IMR-90 (cell line): ENCODE results near the gene TNFSF12. TPM values are rescaled to one million over a fixed set of nuclear protein-coding genes. Genes with fewer than 3 reads are reported as not detected.
A peak's percentile ranks its signal among the peaks of the same experiment; 100 is the strongest.

Experiments
- ATAC-seq: fragments of 200-7000 bp; cut with Tn5 transposase; 2 replicates; pipeline ENCODE4 v1.9.1; 2020; ENCODE audit warnings: low read depth, mild to moderate bottlenecking, moderate library complexity
- BruUV-seq: library from RNA; stranded (reverse); fragments of 400-500 nt; replicated peaks from 2 replicates; lab custom pipeline; 2021; lab: Mats Ljungman, UMichigan
- CTCF ChIA-PET: fragments of 300-600 bp; formaldehyde crosslinking; extraction: SDS; loops from one replicate; lab custom pipeline; 2021; ENCODE audit warnings: antibody characterized with exemption; lab: Yijun Ruan, JAX
- POLR2A ChIA-PET: fragments of 300-600 bp; sonication (Branson Sonifier 250); formaldehyde crosslinking; loops from one replicate; lab custom pipeline; 2022; ENCODE audit warnings: antibody characterized with exemption; ENCODE audit not compliant: unreplicated experiment; lab: Charles Lee
- DNase-seq: peaks from one replicate; pipeline ENCODE4 v3.0.0; 2013
- H2AFZ ChIP-seq: replicated peaks from 2 replicates; pipeline ENCODE3; 2013; ENCODE audit warnings: low read length, mild to moderate bottlenecking; ENCODE audit not compliant: poor library complexity
- H2AK5ac ChIP-seq: 2 replicates; pipeline ENCODE4 v1.6.1; 2013; ENCODE audit warnings: low read depth, low read length, inconsistent platforms
- H2AK9ac ChIP-seq: replicated peaks from 2 replicates; pipeline ENCODE3; 2013; ENCODE audit warnings: mild to moderate bottlenecking, low read depth, low read length, moderate library complexity; ENCODE audit not compliant: poor library complexity
- H2BK120ac ChIP-seq: 2 replicates; pipeline ENCODE4 v1.6.1; 2013; ENCODE audit warnings: low read depth, low read length, inconsistent platforms
- H2BK15ac ChIP-seq: 3 replicates; pipeline ENCODE4 v1.6.1; 2013; ENCODE audit warnings: low read depth, low read length, inconsistent platforms
- H2BK20ac ChIP-seq: 2 replicates; pipeline ENCODE4 v1.6.1; 2013; ENCODE audit warnings: low read depth, mild to moderate bottlenecking, inconsistent platforms, low read length, moderate library complexity
- H2BK5ac ChIP-seq: 2 replicates; pipeline ENCODE4 v1.6.1; 2013; ENCODE audit warnings: mild to moderate bottlenecking, low read depth, low read length, inconsistent platforms; ENCODE audit not compliant: poor library complexity, severe bottlenecking
- H3K14ac ChIP-seq: replicated peaks from 2 replicates; pipeline ENCODE4 v1.6.1; 2013; ENCODE audit warnings: low read depth, low read length, inconsistent platforms
- H3K18ac ChIP-seq: 2 replicates; pipeline ENCODE4 v1.6.1; 2013; ENCODE audit warnings: low read depth, low read length, control low read depth
- H3K23ac ChIP-seq: 2 replicates; pipeline ENCODE4 v1.6.1; 2013; ENCODE audit warnings: low read depth, low read length, inconsistent platforms
- H3K27ac ChIP-seq: 2 replicates; pipeline ENCODE4 v1.5.1; 2013; ENCODE audit warnings: mild to moderate bottlenecking, control low read depth, low read length; ENCODE audit not compliant: insufficient read depth
- H3K27me3 ChIP-seq: 2 replicates; pipeline ENCODE4 v1.6.1; 2013; ENCODE audit warnings: low read length; ENCODE audit not compliant: control insufficient read depth, insufficient read depth
- H3K36me3 ChIP-seq: 2 replicates; pipeline ENCODE4 v1.6.1; 2013; ENCODE audit warnings: low read length, mixed read lengths; ENCODE audit not compliant: control insufficient read depth, insufficient read depth
- H3K4ac ChIP-seq: 2 replicates; pipeline ENCODE4 v1.6.1; 2013; ENCODE audit warnings: low read depth, low read length, inconsistent platforms
- H3K4me1 ChIP-seq: 2 replicates; pipeline ENCODE4 v1.6.1; 2013; ENCODE audit warnings: low read length, mixed read lengths; ENCODE audit not compliant: control insufficient read depth, insufficient read depth
- H3K4me2 ChIP-seq: 2 replicates; pipeline ENCODE4 v1.6.1; 2013; ENCODE audit warnings: low read depth, mild to moderate bottlenecking, control low read depth, low read length, moderate library complexity
- H3K4me3 ChIP-seq: 2 replicates; pipeline ENCODE4 v1.5.1; 2013; ENCODE audit warnings: low read depth, mild to moderate bottlenecking, control low read depth, low read length, moderate library complexity; ENCODE audit not compliant: insufficient read depth
- H3K56ac ChIP-seq: 2 replicates; pipeline ENCODE4 v1.6.1; 2013; ENCODE audit warnings: low read length, inconsistent platforms; ENCODE audit not compliant: insufficient read depth; ENCODE audit errors: extremely low read depth
- H3K79me1 ChIP-seq, 2 experiments: 2 replicates each; pipeline ENCODE4 v1.6.1; 2013; ENCODE audit warnings: low read length in 2 of 2, inconsistent platforms in 1 of 2, low read depth in 1 of 2
- H3K9ac ChIP-seq: 2 replicates; pipeline ENCODE4 v1.6.1; 2013; ENCODE audit warnings: low read depth, low read length, control low read depth
- H3K9me1 ChIP-seq: 2 replicates; pipeline ENCODE4 v1.6.1; 2013; ENCODE audit warnings: low read length, inconsistent platforms; ENCODE audit not compliant: insufficient read depth
- H3K9me3 ChIP-seq: 2 replicates; pipeline ENCODE4 v1.6.1; 2013; ENCODE audit warnings: low read length; ENCODE audit not compliant: control insufficient read depth, insufficient read depth
- H4K20me1 ChIP-seq: 2 replicates; pipeline ENCODE4 v1.6.1; 2013; ENCODE audit warnings: low read length, inconsistent platforms; ENCODE audit not compliant: insufficient read depth
- H4K5ac ChIP-seq: 2 replicates; pipeline ENCODE4 v1.6.1; 2013; ENCODE audit warnings: mild to moderate bottlenecking, low read depth, low read length, control low read depth
- H4K8ac ChIP-seq, 2 experiments: 2 replicates each; pipeline ENCODE4 v1.6.1; 2013; ENCODE audit warnings: low read depth in 2 of 2, low read length in 2 of 2, control low read depth in 1 of 2, inconsistent platforms in 1 of 2
- H4K91ac ChIP-seq: 2 replicates; pipeline ENCODE4 v1.6.1; 2013; ENCODE audit warnings: low read depth, low read length, inconsistent platforms; ENCODE audit not compliant: insufficient read depth
- BHLHE40 ChIP-seq: fragments of 150-350 bp; IDR thresholded peaks from 2 replicates; pipeline ENCODE4 v1.6.1; 2016; ENCODE audit warnings: mild to moderate bottlenecking, low read depth, low read length
- NFE2L2 ChIP-seq: fragments of 150-350 bp; IDR thresholded peaks from 2 replicates; pipeline ENCODE4 v1.6.1; 2016; ENCODE audit warnings: low read depth, mild to moderate bottlenecking, low read length
- WGBS, 2 experiments: methylation state at CpG; one replicate each; pipeline versions ENCODE4 v1.1.5 to v1.1.7; 2013; ENCODE audit warnings: missing lambda C conversion rate in 2 of 2; ENCODE audit not compliant: insufficient read length in 1 of 2; ENCODE audit errors: extremely low coverage in 2 of 2; 5-methylcytosine and 5-hydroxymethylcytosine counted together
- dilution Hi-C: fragments of 300-500 bp; cut with HindIII; formaldehyde crosslinking; loops from one replicate; pipeline ENCODE4 v1.14.3; 2018; ENCODE audit warnings: low sequenced_read_pairs; ENCODE audit not compliant: unreplicated experiment
- in situ Hi-C: fragments of 300-500 bp; cut with MboI; formaldehyde crosslinking; loops from 3 replicates; pipeline ENCODE4 v1.14.3; 2019; ENCODE audit warnings: low sequenced_read_pairs, inconsistent platforms, mixed read lengths
- intact Hi-C: fragments of 100-400 bp; cut with micrococcal nuclease; formaldehyde crosslinking; loops from 2 replicates; pipeline ENCODE4 v1.10.0; 2022
- polyA plus RNA-seq, 3 experiments: library from polyadenylated mRNA; depleted of rRNA; stranded (reverse); fragments of >200 nt; gene quantifications; 2 replicates each; pipeline ENCODE4 v1.2.3, GENCODE V29; 2012; ENCODE audit warnings: low replicate concordance in 1 of 3
- total RNA-seq: library from RNA; depleted of rRNA; stranded (reverse); fragments of >200 nt; gene quantifications from 2 replicates; pipeline ENCODE4 v1.2.3, GENCODE V29; 2012

TNFSF12 gene
- total and polyA plus RNA-seq, 2 of the 4 experiments (the other 2 are of a cell fraction), result 2.7 to 22.0 TPM

- H3K9me3 ChIP-seq, result peaks cover 16% of the 10 kb centered on the region
- H3K4me1 ChIP-seq, result no peaks in the 10 kb centered on the region
- no peaks in the 10 kb centered on the region for H3K9me1 ChIP-seq
- no peak overlapping the region for H3K14ac ChIP-seq
- H3K36me3 ChIP-seq, result no peaks in the 10 kb centered on the region
- peaks cover 12% of the 10 kb centered on the region for H3K27me3 ChIP-seq
- dilution Hi-C loops, result no loop called here
- no peak overlapping the region for H3K23ac ChIP-seq
- H3K4ac ChIP-seq, result no peak overlapping the region
- H4K91ac ChIP-seq, result no peak overlapping the region
- no peak overlapping the region for H4K5ac ChIP-seq
- H2AK5ac ChIP-seq, result no peak overlapping the region
- no peak overlapping the region for H3K56ac ChIP-seq
- peak; percentile 66 for ATAC-seq
- no peak overlapping the region for H3K9ac ChIP-seq
- no TSS peak for BruUV-seq
- ChIA-PET CTCF (no interaction called here), POLR2A (no interaction called here)
- 81% methylated on average over 6 of the region's 11 CpGs; no CpG with 5 or more reads in 1 of the 2 experiments for WGBS, 2 experiments
- TF ChIP-seq BHLHE40, result peak; percentile 76
- no peak for TF ChIP-seq NFE2L2
- H2BK20ac ChIP-seq, result no peak overlapping the region
- no peak overlapping the region for H4K8ac ChIP-seq
- no peaks in the 10 kb centered on the region for H3K79me1 ChIP-seq
- intact Hi-C loops, result no loop called here
- H2AK9ac ChIP-seq, result no peak overlapping the region
- no peak overlapping the region for H3K27ac ChIP-seq
- no peak overlapping the region for H3K18ac ChIP-seq
- no peak overlapping the region for H2BK5ac ChIP-seq
- H2AFZ ChIP-seq, result peak overlapping the region; percentile 26
- H2BK120ac ChIP-seq, result no peak overlapping the region
- no peak overlapping the region for H3K4me3 ChIP-seq
- H3K4me2 ChIP-seq, result no peak overlapping the region
- peak; percentile 34 for DNase-seq
- no peak overlapping the region for H2BK15ac ChIP-seq
- in situ Hi-C loops, result loop anchor here (25.0 kb wide), 1 partner anchor 477 kb away; no protein-coding TSS in a partner anchor
- H4K20me1 ChIP-seq, result no peaks in the 10 kb centered on the region
These were observed 9.8 kb upstream of the TNFSF12 start for GRCh38 chr17:7538891-7539545.
